IMR-90 (cell line): Measurements from ENCODE around the gene AKAP13. TPM values are rescaled to one million over a fixed set of nuclear protein-coding genes. Genes with fewer than 3 reads are reported as not detected.

Experiments
- ATAC-seq: fragments of 200-7000 bp; cut with Tn5 transposase; 2 replicates; pipeline ENCODE4 v1.9.1; 2020; ENCODE audit warnings: low read depth, mild to moderate bottlenecking, moderate library complexity
- BruUV-seq: library from RNA; stranded (reverse); fragments of 400-500 nt; replicated peaks from 2 replicates; lab custom pipeline; 2021; lab: Mats Ljungman, UMichigan
- CTCF ChIA-PET: fragments of 300-600 bp; formaldehyde crosslinking; extraction: SDS; loops from one replicate; lab custom pipeline; 2021; ENCODE audit warnings: antibody characterized with exemption; lab: Yijun Ruan, JAX
- POLR2A ChIA-PET: fragments of 300-600 bp; sonication (Branson Sonifier 250); formaldehyde crosslinking; loops from one replicate; lab custom pipeline; 2022; ENCODE audit warnings: antibody characterized with exemption; ENCODE audit not compliant: unreplicated experiment; lab: Charles Lee
- DNase-seq: peaks from one replicate; pipeline ENCODE4 v3.0.0; 2013
- H2AFZ ChIP-seq: replicated peaks from 2 replicates; pipeline ENCODE3; 2013; ENCODE audit warnings: low read length, mild to moderate bottlenecking; ENCODE audit not compliant: poor library complexity
- H2AK5ac ChIP-seq: 2 replicates; pipeline ENCODE4 v1.6.1; 2013; ENCODE audit warnings: low read depth, low read length, inconsistent platforms
- H2AK9ac ChIP-seq: replicated peaks from 2 replicates; pipeline ENCODE3; 2013; ENCODE audit warnings: mild to moderate bottlenecking, low read depth, low read length, moderate library complexity; ENCODE audit not compliant: poor library complexity
- H2BK120ac ChIP-seq: 2 replicates; pipeline ENCODE4 v1.6.1; 2013; ENCODE audit warnings: low read depth, low read length, inconsistent platforms
- H2BK15ac ChIP-seq: 3 replicates; pipeline ENCODE4 v1.6.1; 2013; ENCODE audit warnings: low read depth, low read length, inconsistent platforms
- H2BK20ac ChIP-seq: 2 replicates; pipeline ENCODE4 v1.6.1; 2013; ENCODE audit warnings: low read depth, mild to moderate bottlenecking, inconsistent platforms, low read length, moderate library complexity
- H2BK5ac ChIP-seq: 2 replicates; pipeline ENCODE4 v1.6.1; 2013; ENCODE audit warnings: mild to moderate bottlenecking, low read depth, low read length, inconsistent platforms; ENCODE audit not compliant: poor library complexity, severe bottlenecking
- H3K14ac ChIP-seq: replicated peaks from 2 replicates; pipeline ENCODE4 v1.6.1; 2013; ENCODE audit warnings: low read depth, low read length, inconsistent platforms
- H3K18ac ChIP-seq: 2 replicates; pipeline ENCODE4 v1.6.1; 2013; ENCODE audit warnings: low read depth, low read length, control low read depth
- H3K23ac ChIP-seq: 2 replicates; pipeline ENCODE4 v1.6.1; 2013; ENCODE audit warnings: low read depth, low read length, inconsistent platforms
- H3K27ac ChIP-seq: 2 replicates; pipeline ENCODE4 v1.5.1; 2013; ENCODE audit warnings: mild to moderate bottlenecking, control low read depth, low read length; ENCODE audit not compliant: insufficient read depth
- H3K27me3 ChIP-seq: 2 replicates; pipeline ENCODE4 v1.6.1; 2013; ENCODE audit warnings: low read length; ENCODE audit not compliant: control insufficient read depth, insufficient read depth
- H3K36me3 ChIP-seq: 2 replicates; pipeline ENCODE4 v1.6.1; 2013; ENCODE audit warnings: low read length, mixed read lengths; ENCODE audit not compliant: control insufficient read depth, insufficient read depth
- H3K4ac ChIP-seq: 2 replicates; pipeline ENCODE4 v1.6.1; 2013; ENCODE audit warnings: low read depth, low read length, inconsistent platforms
- H3K4me1 ChIP-seq: 2 replicates; pipeline ENCODE4 v1.6.1; 2013; ENCODE audit warnings: low read length, mixed read lengths; ENCODE audit not compliant: control insufficient read depth, insufficient read depth
- H3K4me2 ChIP-seq: 2 replicates; pipeline ENCODE4 v1.6.1; 2013; ENCODE audit warnings: low read depth, mild to moderate bottlenecking, control low read depth, low read length, moderate library complexity
- H3K4me3 ChIP-seq: 2 replicates; pipeline ENCODE4 v1.5.1; 2013; ENCODE audit warnings: low read depth, mild to moderate bottlenecking, control low read depth, low read length, moderate library complexity; ENCODE audit not compliant: insufficient read depth
- H3K56ac ChIP-seq: 2 replicates; pipeline ENCODE4 v1.6.1; 2013; ENCODE audit warnings: low read length, inconsistent platforms; ENCODE audit not compliant: insufficient read depth; ENCODE audit errors: extremely low read depth
- H3K79me1 ChIP-seq, 2 experiments: 2 replicates each; pipeline ENCODE4 v1.6.1; 2013; ENCODE audit warnings: low read length in 2 of 2, inconsistent platforms in 1 of 2, low read depth in 1 of 2
- H3K9ac ChIP-seq: 2 replicates; pipeline ENCODE4 v1.6.1; 2013; ENCODE audit warnings: low read depth, low read length, control low read depth
- H3K9me1 ChIP-seq: 2 replicates; pipeline ENCODE4 v1.6.1; 2013; ENCODE audit warnings: low read length, inconsistent platforms; ENCODE audit not compliant: insufficient read depth
- H3K9me3 ChIP-seq: 2 replicates; pipeline ENCODE4 v1.6.1; 2013; ENCODE audit warnings: low read length; ENCODE audit not compliant: control insufficient read depth, insufficient read depth
- H4K20me1 ChIP-seq: 2 replicates; pipeline ENCODE4 v1.6.1; 2013; ENCODE audit warnings: low read length, inconsistent platforms; ENCODE audit not compliant: insufficient read depth
- H4K5ac ChIP-seq: 2 replicates; pipeline ENCODE4 v1.6.1; 2013; ENCODE audit warnings: mild to moderate bottlenecking, low read depth, low read length, control low read depth
- H4K8ac ChIP-seq, 2 experiments: 2 replicates each; pipeline ENCODE4 v1.6.1; 2013; ENCODE audit warnings: low read depth in 2 of 2, low read length in 2 of 2, control low read depth in 1 of 2, inconsistent platforms in 1 of 2
- H4K91ac ChIP-seq: 2 replicates; pipeline ENCODE4 v1.6.1; 2013; ENCODE audit warnings: low read depth, low read length, inconsistent platforms; ENCODE audit not compliant: insufficient read depth
- BHLHE40 ChIP-seq: fragments of 150-350 bp; IDR thresholded peaks from 2 replicates; pipeline ENCODE4 v1.6.1; 2016; ENCODE audit warnings: mild to moderate bottlenecking, low read depth, low read length
- CEBPB ChIP-seq: IDR thresholded peaks from 2 replicates; pipeline ENCODE4 v1.6.1; 2012; ENCODE audit warnings: low read depth, low read length, improper control_type of control experiment
- CTCF ChIP-seq: conservative IDR thresholded peaks from 2 replicates; pipeline ENCODE4 v1.5.1; 2012; ENCODE audit warnings: mild to moderate bottlenecking, low read depth, low read length, improper control_type of control experiment
- MAFK ChIP-seq: IDR thresholded peaks from 2 replicates; pipeline ENCODE4 v1.6.1; 2012; ENCODE audit warnings: low read depth, low read length, improper control_type of control experiment
- NFE2L2 ChIP-seq: fragments of 150-350 bp; IDR thresholded peaks from 2 replicates; pipeline ENCODE4 v1.6.1; 2016; ENCODE audit warnings: low read depth, mild to moderate bottlenecking, low read length
- POLR2A ChIP-seq: IDR thresholded peaks from 2 replicates; pipeline ENCODE4 v1.6.1; 2012; ENCODE audit warnings: mild to moderate bottlenecking, low read depth, low read length
- RCOR1 ChIP-seq: IDR thresholded peaks from 2 replicates; pipeline ENCODE4 v1.6.1; 2012; ENCODE audit warnings: mild to moderate bottlenecking, low read length, improper control_type of control experiment; ENCODE audit not compliant: insufficient replicate concordance
- SMC3 ChIP-seq: fragments of 150-350 bp; IDR thresholded peaks from 2 replicates; pipeline ENCODE4 v1.6.1; 2016; ENCODE audit warnings: low read depth, mild to moderate bottlenecking, antibody characterized with exemption, low read length, moderate library complexity
- USF2 ChIP-seq: fragments of 150-350 bp; IDR thresholded peaks from 2 replicates; pipeline ENCODE4 v1.6.1; 2017; ENCODE audit warnings: mild to moderate bottlenecking, antibody characterized with exemption, low read length, low read depth
- WGBS, 2 experiments: methylation state at CpG; one replicate each; pipeline versions ENCODE4 v1.1.5 to v1.1.7; 2013; ENCODE audit warnings: missing lambda C conversion rate in 2 of 2; ENCODE audit not compliant: insufficient read length in 1 of 2; ENCODE audit errors: extremely low coverage in 2 of 2; 5-methylcytosine and 5-hydroxymethylcytosine counted together
- dilution Hi-C: fragments of 300-500 bp; cut with HindIII; formaldehyde crosslinking; loops from one replicate; pipeline ENCODE4 v1.14.3; 2018; ENCODE audit warnings: low sequenced_read_pairs; ENCODE audit not compliant: unreplicated experiment
- in situ Hi-C: fragments of 300-500 bp; cut with MboI; formaldehyde crosslinking; loops from 3 replicates; pipeline ENCODE4 v1.14.3; 2019; ENCODE audit warnings: low sequenced_read_pairs, inconsistent platforms, mixed read lengths
- intact Hi-C: fragments of 100-400 bp; cut with micrococcal nuclease; formaldehyde crosslinking; loops from 2 replicates; pipeline ENCODE4 v1.10.0; 2022
- polyA plus RNA-seq, 3 experiments: library from polyadenylated mRNA; depleted of rRNA; stranded (reverse); fragments of >200 nt; gene quantifications; 2 replicates each; pipeline ENCODE4 v1.2.3, GENCODE V29; 2012; ENCODE audit warnings: low replicate concordance in 1 of 3
- total RNA-seq: library from RNA; depleted of rRNA; stranded (reverse); fragments of >200 nt; gene quantifications from 2 replicates; pipeline ENCODE4 v1.2.3, GENCODE V29; 2012

The AKAP13 gene
- total and polyA plus RNA-seq, 2 of the 4 experiments (the other 2 are of a cell fraction) = 10.4 to 46.4 TPM

- Histone ChIP-seq H2BK120ac (no peak overlapping the region), H3K4me3 (no peak overlapping the region), H2AK5ac (no peak overlapping the region), H3K4me1 (peaks cover 4% of the 10 kb centered on the region; the same call in 1 of the 2 replicates), H3K4ac (no peak overlapping the region), H3K79me1 (peaks cover 0 to 5% of the 10 kb centered on the region in 2 experiments; a peak in 2 of 4 replicates), H3K56ac (no peak overlapping the region), H3K27me3 (no peaks in the 10 kb centered on the region), H3K18ac (no peak overlapping the region), H3K27ac (no peak overlapping the region), H4K5ac (no peak overlapping the region), H4K8ac (no peak overlapping the region), H3K9me3 (no peaks in the 10 kb centered on the region), H3K4me2 (no peak overlapping the region), H3K23ac (no peak overlapping the region), H4K91ac (no peak overlapping the region), H2BK15ac (no peak overlapping the region), H2BK5ac (no peak overlapping the region), H3K9ac (no peak overlapping the region), H2AFZ (no peak overlapping the region), H2BK20ac (no peak overlapping the region), H2AK9ac (no peak overlapping the region), H3K36me3 (peaks cover 32% of the 10 kb centered on the region), H3K9me1 (no peaks in the 10 kb centered on the region; the same call in 1 of the 2 replicates), H4K20me1 (no peaks in the 10 kb centered on the region), H3K14ac (no peak overlapping the region)
- TF ChIP-seq CTCF (no peak), SMC3 (no peak), BHLHE40 (no peak), POLR2A (no peak), USF2 (no peak), CEBPB (no peak), RCOR1 (no peak), NFE2L2 (no peak), MAFK (no peak)
- 91% methylated on average over 3 of the region's 12 CpGs; no CpG with 5 or more reads in 1 of the 2 experiments for WGBS, 2 experiments
- CTCF ChIA-PET = no interaction called here
- no TSS peak for BruUV-seq
- dilution Hi-C loops (no loop called here), in situ Hi-C loops (no loop called here), intact Hi-C loops (no loop called here)
- ATAC-seq (no peak), DNase-seq (no peak)
- POLR2A ChIA-PET = no interaction called here
These were observed 366.2 kb downstream of the AKAP13 start for GRCh38 chr15:85746641-85747040.
